ENCODE measurements around the gene CYB5A.
A peak's percentile ranks its signal among the peaks of the same experiment; 100 is the strongest.

CYB5A gene

GRCh38 chr18:74291472-74291770 lies 342 bp downstream of the CYB5A start:
- H3K36me3 ChIP-seq = no peaks in the 10 kb centered on the region
- H3K9me3 ChIP-seq = no peaks in the 10 kb centered on the region
- no peak for DNase-seq
- no peaks in the 10 kb centered on the region for H3K27me3 ChIP-seq
- no peaks in the 10 kb centered on the region for H3K4me1 ChIP-seq
- H3K4me3 ChIP-seq (ENCODE audit: low read depth, low read length) = peak overlapping the region; percentile 73
- TF ChIP-seq CTCF (IDR thresholded peaks at IDR 0.05; ENCODE audit: low read depth, low read length) = no peak

GRCh38 chr18:74290794-74291471 lies 830 bp downstream of the CYB5A start:
- DNase-seq = no peak
- no peak for TF ChIP-seq CTCF (IDR thresholded peaks at IDR 0.05; ENCODE audit: low read depth, low read length)
- H3K4me1 ChIP-seq = no peaks in the 10 kb centered on the region
- no peaks in the 10 kb centered on the region for H3K36me3 ChIP-seq
- no peaks in the 10 kb centered on the region for H3K9me3 ChIP-seq
- H3K27me3 ChIP-seq = no peaks in the 10 kb centered on the region
- peak overlapping the region; percentile 73 for H3K4me3 ChIP-seq (ENCODE audit: low read depth, low read length)

GRCh38 chr18:74290021-74290420 lies 1.7 kb downstream of the CYB5A start:
- Histone ChIP-seq H3K4me3 (ENCODE audit: low read depth, low read length) (no peak overlapping the region), H3K36me3 (no peaks in the 10 kb centered on the region), H3K27me3 (no peaks in the 10 kb centered on the region), H3K4me1 (no peaks in the 10 kb centered on the region), H3K9me3 (no peaks in the 10 kb centered on the region)
- TF ChIP-seq CTCF (IDR thresholded peaks at IDR 0.05; ENCODE audit: low read depth, low read length) = no peak
- no peak for DNase-seq

GRCh38 chr18:74289137-74289536 lies 2.6 kb downstream of the CYB5A start:
- DNase-seq = no peak
- H3K4me1 ChIP-seq = no peaks in the 10 kb centered on the region
- no peak overlapping the region for H3K4me3 ChIP-seq (ENCODE audit: low read depth, low read length)
- no peaks in the 10 kb centered on the region for H3K27me3 ChIP-seq
- no peaks in the 10 kb centered on the region for H3K9me3 ChIP-seq
- no peak for TF ChIP-seq CTCF (IDR thresholded peaks at IDR 0.05; ENCODE audit: low read depth, low read length)
- no peaks in the 10 kb centered on the region for H3K36me3 ChIP-seq

GRCh38 chr18:74288730-74289129 lies 3.0 kb downstream of the CYB5A start:
- Histone ChIP-seq H3K4me3 (ENCODE audit: low read depth, low read length) (no peak overlapping the region), H3K4me1 (no peaks in the 10 kb centered on the region), H3K9me3 (no peaks in the 10 kb centered on the region), H3K36me3 (no peaks in the 10 kb centered on the region), H3K27me3 (no peaks in the 10 kb centered on the region)
- TF ChIP-seq CTCF (IDR thresholded peaks at IDR 0.05; ENCODE audit: low read depth, low read length) = no peak
- no peak for DNase-seq

GRCh38 chr18:74288041-74288440 lies 3.7 kb downstream of the CYB5A start:
- Histone ChIP-seq H3K9me3 (no peaks in the 10 kb centered on the region), H3K4me1 (no peaks in the 10 kb centered on the region), H3K36me3 (no peaks in the 10 kb centered on the region), H3K4me3 (ENCODE audit: low read depth, low read length) (no peak overlapping the region), H3K27me3 (no peaks in the 10 kb centered on the region)
- no peak for DNase-seq
- TF ChIP-seq CTCF (IDR thresholded peaks at IDR 0.05; ENCODE audit: low read depth, low read length) = no peak
